HG03135 (cell line): ENCODE data around the gene GFOD2.

ENCODE experiments used
- ATAC-seq: cut with Tn5 transposase; IDR thresholded peaks from one replicate; pipeline ENCODE4 v1.9.1; 2021; ENCODE audit warnings: mild to moderate bottlenecking, moderate library complexity; ENCODE audit not compliant: unreplicated experiment

The GFOD2 gene

DNA sequence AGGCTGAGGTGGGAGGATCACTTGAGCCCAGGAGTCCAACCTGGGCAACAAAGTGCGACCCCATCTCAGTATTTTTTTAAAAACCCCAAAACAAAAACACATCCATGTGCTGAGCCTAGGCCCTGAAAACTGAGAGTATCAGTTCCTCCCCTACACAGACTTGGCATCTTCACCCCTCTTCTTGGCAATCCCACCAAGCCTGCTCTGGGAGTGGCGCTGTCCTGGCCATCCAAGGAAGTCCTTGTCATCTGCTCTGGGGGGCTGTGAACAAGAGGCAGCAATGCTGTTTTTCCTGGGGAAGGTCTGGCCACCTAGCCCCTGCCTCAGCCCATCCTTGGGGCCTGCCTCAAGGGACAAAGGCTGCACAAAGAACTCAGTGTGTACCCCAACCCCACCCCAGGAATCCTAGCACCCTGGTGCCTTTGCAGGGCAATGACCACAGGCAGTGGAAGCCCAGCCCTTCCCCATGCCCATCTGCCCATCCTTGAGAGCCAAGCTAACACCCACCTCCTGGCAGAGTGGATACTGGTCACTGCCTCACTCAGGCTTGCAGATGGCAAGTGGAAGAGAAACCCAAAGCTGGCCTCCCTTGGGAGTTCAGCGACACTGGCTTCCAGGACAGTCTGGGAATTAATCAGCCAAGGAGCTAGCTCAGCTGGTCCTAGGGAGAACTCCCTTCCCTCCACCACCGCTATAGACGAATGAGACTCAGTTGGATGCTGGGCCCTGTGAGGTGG, 14.8 kb upstream of the GFOD2 start:
- no peak for ATAC-seq

DNA sequence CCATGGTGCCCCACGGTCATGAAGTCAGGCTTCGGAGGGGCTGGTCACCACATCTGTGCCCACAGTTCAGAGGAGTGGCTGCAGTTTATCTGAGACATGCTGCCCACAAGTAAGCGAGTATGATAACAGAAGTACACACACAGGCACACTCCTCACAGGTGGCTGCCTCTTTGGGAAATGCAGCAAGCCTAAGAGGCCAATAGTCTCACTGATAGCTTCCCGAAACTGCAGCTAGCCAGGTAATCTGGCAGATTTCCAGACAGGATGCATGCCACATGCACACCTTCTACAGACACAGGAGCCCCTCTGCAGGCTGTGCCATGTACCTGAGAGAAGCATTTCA, 12.6 kb upstream of the GFOD2 start:
- no peak for ATAC-seq

DNA sequence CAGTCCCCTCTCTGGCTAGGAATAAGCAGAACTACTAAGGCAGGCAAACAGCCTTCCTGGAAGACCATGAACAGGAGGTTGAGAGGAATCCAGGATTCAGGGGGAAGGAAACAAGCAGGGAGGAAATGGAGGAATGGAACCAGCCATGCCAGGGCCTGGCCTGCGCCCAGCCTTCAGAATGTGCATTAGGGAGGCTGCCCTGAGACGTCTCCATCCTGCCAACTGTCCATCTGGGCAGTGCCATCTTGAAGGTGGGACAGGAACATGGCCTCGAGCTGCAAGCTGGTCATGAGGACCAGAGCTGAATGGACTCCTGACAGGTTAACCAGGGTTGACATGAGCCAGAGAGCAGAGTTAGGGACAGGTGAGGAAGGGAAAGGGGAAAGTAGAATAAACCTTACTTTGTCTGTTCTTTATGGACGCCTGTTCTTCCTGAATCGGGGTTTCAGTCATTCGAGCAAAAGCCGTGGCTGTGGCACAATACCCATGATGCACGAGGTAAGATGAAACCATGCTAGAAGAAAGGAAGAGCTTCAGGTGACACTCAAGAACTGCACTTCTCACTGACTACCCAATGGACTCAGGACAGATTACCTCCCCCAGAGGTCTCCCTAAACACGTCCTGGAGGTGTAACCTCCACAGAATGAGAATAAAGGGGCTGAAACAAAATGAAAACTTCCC, 12.1 kb upstream of the GFOD2 start:
- ATAC-seq: no peak

DNA sequence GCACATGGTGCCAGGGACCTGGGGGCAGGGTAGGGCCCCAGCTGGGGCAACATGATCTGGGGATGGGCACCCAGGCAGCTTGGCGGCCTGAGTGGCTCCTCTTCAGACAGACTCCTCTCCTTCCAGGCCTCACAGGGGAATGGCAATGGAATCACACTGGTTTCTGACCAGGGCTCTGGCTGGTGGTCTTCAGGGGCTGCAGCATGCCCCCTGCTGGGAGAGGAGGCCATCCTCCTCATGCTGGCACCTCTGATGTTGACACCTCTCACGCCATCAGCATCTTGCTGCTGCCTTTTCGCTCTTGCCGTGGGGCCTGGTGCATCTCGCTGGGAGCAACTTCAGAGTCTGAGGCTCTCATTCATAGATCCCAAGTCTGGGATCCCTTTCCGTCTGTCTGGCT, 11.2 kb upstream of the GFOD2 start:
- no peak for ATAC-seq

DNA sequence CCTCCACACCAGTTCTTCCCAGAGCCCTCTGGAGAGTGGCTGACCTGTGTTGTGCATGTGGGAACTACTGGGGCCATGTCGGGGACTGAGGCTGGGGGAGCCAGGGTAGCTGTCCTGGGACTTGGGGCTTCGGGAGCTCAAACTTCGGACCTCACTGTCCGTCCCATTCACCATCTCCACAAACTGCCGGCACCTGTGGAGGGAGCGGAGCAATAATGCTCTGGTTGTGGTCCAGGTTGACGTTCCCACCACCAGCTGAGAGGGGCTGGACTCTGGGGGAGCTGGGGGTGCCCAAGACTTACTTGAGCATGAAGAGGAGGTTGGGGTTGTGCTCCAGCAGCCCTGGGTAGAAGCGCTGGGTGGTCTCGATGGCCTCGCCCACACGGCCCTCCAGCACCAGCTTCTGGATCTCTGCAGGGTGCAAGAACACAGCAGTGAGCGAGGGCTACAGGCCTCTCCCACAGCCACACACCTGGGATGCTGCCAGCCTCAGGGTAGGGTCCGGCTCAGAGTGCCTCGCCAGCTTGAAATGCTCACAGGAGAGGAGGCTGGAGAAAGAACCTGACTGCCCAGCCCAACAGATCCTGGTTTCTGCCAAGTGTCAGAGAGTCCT, 10.6 kb upstream of the GFOD2 start:
- no peak for ATAC-seq

DNA sequence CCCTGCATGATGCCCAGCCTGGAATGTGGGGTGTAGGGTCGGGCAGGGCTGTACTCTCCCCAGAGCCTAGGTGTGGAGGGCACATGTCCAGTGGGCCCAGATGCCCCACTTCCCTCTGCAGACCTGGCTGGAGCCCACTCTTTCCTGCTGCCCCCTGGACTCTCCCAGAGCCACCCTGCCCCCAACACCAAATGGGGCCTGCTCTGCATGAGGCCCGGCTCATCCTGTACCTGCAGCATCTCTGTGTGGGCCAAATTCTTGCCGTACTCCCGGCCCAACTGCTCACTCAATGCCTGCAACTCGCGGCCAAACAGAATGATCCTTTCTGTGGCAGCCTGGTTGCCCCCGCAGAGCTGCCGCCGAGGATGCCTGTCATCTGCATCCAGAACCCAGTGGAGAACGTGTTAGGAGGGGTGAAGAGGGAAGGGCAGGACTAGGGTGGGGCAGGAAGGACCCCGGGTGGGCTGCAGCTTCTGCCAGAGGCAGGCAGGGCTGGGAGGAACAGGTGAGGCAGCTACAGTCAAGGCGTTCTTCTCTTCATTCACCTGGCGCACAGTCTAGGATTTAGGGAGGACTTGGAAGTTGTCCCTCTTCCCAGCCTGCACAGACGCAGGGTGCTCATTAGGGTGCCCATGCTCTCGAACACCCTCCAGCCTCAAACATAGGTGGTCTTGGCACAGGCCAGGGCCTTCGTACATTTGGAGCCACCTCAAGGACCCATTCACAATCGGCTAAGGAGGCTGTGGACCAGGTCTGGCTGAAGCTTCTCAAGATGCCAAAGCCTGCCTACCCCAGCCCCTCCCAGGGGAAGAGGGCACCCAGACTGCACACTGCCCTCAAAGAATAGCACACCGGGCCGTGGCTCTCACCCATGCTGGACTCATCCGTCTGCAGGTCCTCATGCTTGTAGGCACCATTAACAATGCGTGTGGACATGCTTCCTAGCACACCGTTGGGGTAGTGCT, 8.7 kb upstream of the GFOD2 start:
- no peak for ATAC-seq

DNA sequence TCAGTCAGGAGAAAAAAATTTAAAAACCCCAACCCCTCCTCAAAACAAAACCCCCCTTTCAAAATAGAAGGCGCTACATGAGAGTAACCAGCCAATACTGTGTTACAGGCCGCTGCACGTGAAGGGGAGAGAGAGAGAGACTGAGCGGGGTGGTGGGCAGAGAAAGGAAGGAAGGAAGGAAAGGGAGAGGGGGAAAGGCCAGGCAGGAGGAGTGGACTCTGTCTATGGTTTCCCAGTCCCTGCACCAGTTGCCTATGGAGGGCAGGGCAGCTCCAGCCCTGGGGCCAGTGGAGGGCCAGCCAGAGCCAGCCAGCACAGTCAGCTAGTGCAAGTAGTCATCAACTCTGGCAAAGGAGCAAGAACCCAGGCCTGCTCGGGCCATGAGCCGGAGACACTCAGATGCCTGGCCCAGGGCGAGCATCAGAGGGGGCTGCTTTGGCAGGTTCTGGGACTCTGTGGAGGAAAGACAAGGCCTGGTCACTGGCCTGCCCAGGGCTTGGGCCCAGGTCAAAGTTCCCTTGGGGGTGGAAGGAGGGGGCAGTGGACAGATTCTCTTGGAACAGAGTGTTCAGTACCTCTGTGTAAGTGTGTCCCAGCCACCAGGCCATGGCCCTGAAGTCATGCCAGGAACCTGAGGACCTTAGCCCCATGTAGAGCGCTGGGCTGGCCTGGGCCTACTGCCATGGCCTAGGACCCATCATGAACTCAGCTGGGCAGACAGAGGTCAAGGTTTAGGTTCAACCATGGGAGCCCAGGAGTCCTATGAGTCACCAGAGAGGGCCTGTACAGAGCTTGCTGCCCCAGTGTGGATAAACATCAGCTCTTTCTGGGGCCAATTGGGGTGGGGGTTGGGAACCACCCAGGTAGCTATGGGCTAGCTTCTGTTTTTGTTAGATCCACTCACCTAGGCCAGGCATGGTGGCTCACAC, 7.3 kb upstream of the GFOD2 start:
- no peak for ATAC-seq

DNA sequence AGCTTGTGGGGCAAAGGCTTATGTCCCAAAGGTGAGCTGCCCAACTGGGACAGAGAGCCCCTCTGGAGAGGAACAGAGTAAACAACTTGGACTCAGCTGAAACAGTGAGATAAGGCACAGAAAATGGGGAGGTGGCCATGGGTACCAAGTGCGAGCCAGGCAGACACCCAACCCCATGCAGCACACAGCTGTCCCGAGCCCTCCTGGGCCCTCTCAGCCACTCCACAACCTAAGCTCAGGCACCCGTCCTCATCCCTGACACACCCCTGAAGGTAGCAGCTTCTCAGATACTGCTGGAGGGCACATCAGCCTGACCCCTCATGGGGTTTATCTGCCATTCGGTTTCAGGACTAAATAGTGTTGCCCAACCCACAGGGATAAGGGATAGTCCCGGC, 4.8 kb upstream of the GFOD2 start:
- no peak for ATAC-seq

DNA sequence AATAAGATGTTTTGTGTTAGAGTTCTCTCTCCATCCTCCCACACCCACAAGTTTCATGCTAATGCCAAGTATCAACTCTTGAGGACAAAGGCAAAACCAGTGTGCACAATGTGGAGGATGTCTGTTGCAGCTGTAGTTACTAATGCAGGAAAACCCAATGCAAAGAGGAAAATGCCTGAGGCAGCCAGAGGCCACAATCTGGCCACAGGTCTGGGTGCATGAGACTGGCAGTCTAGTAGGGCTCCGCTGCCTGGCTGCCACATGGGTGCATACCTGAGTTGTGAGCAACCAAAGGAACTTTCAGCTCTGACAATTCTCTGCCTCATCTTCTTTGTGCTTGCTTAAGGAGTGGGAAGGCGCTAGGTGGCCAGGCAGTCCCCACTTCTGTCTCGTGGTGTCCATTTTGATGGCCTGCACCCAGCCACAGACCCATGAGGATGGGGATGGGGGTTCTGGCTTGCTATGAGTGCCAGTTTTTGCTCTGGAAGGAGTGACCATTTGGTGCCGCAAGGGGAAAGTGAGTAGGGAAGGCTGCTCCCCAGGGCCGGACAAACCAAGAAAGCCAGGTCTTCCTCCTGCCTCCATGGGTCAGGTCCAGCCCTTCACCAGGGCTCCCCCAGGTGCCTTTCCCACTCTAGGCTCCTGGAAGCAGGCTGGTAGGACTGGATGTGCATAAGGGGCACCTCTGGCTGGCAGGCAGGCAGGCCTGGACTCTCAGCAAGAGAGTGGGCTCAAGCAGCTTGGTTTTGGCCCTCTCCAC, 4.2 kb upstream of the GFOD2 start:
- no peak for ATAC-seq

DNA sequence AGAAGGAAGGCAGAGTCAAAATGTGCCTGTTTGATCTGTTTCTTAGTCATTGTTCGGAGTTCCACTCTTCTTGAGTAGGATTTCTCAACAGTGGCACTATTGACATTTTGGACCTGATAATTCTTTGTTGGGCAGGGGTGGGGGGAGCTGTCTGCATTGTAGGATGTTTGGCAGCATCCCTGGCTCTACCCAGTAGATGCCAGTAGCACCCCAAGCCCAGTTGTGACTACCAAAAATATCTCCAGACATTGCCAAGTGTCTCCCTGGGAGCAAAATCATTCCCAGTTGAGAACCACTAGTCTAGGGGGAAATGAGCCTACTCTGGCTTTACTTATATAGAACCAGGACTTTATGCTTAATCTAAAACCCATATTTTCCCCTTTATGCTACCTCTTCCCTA, 1.1 kb upstream of the GFOD2 start:
- no peak for ATAC-seq

DNA sequence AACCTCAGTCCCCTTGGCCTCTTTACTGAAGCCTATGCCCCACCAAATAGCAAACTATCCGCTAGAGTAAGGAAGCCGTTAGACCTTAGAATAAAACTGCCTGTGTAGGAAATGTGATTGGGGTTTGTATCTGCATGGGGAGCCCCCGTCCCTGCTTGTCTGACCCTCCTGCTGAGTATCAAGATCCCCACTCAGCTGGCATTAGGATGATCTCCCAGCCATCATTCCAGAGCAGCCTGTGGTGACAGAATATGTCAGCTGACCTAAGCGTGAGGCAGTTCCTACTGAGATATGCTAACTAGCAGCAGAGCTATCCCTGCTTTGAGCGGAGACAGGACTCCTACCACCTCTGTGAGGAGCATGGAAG, 645 bp upstream of the GFOD2 start:
- ATAC-seq: peak; percentile 12

DNA sequence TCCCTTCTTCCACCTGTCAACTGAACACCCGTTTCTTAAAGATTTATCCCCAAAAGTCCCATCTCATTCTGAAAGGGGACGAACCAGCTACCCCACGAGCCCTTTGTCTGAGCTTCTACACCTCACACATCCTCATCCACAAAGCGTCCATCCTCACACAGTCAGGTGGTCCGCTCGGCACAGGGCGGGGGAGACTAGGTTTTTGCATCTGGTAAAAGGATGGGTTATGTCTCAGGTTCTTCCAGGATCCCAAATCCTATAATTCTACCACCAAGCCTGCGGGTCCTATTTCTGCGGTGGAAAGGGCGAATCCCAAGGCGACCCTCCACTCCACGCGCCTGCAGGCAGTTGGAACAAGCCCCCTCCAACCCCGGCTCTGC, 458 bp downstream of the GFOD2 start:
- ATAC-seq: peak; percentile 13

DNA sequence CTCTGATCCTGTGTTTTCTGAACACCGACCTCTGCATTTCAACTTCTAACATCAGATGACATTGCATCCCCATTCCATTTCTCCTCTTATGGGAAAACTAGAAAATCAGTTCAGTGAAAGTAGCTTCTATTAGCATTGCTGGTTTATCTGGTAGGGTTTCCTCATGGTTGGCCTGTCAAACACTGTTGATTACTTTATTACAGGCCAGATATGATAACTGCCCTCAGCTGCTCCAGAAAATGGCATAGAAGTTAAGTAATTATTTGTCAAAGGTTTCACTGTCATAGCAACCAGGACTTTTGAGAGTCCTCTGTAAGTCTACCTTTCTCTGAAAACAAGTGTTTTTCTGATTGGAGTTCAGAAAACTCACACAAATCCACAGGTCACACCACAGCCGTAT, 3.0 kb downstream of the GFOD2 start:
- no peak for ATAC-seq

DNA sequence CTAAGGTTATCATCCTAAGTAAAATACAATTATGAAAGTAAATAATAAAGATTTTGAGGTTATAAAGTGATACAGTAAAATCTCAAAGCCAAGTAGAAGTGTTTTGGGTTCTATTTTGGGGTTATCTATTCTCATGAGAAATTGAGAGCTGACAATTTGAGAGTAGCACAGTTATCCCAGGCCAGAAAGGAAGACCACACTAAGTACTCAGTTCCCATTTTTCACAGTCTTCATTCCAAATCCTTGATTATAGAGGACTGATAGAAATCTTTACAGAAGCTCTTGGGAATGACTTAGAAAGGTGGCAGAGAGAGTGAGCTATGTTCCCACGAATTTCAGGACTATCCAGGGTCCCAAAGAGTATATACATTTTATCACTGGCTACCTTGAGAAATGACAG, 4.6 kb downstream of the GFOD2 start:
- no peak for ATAC-seq

DNA sequence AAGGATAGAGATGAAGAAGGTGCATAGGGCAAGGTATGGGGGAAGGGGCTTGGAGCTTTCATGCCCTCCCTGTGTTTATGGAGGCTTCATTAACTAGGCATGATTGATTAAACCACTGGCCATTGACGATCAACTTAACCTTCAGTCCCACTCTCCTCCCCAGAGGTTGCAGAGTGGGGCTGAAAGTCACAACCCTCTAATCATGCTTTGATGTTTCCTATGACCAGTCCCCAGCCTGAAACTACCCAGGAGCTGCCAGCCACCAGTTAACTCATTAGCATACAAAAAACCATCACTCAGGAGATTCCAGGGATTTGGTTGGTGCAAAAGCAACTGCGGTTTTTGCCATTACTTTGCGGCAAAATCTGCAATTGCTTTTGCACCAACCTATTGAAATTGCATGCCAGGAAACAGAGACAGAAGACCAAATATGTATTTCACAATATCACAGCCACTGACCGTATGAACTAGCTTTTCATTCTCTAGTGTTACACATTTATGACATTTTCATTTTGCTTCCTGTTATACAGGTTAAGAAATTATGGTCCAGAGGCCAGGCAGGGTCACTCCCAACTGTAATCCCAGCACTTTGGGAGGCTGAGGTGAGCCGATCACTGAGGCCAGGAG, 5.4 kb downstream of the GFOD2 start:
- ATAC-seq: no peak

DNA sequence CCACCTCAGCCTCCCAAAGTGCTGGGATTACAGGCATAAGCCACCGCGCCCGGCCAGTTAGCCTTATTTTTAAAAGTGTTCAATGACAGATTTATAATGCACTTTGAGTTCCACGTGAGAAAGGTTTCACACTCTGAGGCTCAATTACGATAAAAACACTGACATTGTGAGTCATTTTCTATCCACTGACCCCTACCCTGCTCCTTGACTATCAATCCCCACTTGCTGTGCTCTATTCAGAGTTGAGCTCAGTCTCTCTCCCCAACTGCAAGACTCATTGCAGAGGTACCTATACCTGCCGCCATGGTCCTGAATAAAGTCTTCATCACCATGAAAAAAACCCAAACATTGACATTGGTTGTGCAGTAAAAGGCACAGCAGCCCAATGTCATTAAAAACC, 8.5 kb downstream of the GFOD2 start:
- ATAC-seq: no peak

DNA sequence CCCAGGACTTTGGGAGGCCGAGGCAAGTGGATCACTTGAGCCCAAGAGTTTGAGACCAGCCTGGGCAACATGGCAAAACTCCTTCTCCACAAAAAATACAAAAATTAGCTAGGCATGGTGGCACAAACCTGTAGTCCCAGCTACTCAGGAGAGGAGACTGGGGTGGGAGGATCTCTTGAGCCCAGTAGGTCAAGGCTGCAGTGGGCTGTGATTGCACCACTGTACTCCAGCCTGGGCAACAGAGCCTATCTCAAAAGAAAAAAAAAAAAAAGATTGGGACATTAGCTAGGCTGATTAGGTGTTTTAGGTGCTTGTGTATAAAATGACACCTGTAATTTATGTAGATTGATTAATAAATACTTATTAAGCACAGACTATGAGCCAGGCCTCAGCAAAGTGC, 10.1 kb downstream of the GFOD2 start:
- ATAC-seq: no peak

DNA sequence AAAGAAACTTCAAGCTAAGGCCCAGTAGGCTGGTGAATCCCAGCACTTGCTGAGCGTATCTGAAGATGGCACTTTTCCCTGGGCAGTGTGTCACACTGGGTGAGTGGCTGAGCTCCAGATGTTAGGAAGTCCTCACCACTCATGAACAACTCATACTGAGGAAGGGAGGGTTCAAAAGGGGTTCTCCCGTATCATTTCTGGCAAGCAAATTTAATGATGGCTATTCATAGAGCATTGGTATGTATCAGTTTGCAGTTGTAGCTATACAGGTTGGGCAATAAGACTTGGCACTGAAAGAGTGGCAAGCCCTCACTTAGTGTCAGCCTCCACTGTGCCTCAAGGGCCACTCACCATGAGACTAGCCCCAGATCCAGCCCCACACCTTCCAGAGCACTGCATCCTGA, 10.7 kb downstream of the GFOD2 start:
- ATAC-seq: no peak

DNA sequence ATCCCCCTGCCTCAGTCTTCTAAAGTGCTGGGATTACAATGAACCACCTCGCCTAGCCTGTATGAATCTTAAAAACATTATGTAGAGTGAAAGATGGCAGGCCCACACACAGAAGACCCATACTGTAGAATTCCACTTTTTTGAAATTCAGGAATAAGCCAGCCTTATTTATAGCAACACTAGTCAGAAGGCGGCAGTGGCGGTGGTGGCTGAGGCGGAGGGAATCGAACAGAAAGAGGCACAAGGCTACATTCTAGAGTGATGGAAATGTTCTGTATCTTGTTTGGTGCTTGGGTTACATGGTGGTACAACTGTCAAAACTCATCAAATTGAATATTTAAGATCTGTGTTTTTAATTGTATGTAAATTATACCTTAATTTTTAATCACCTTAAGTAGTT, 11.3 kb downstream of the GFOD2 start:
- no peak for ATAC-seq
